GM12878 (cell line): ENCODE measurements around the gene EXOSC10. TPM values are rescaled to one million over a fixed set of nuclear protein-coding genes. Genes with fewer than 3 reads are reported as not detected.

Experiments
- ATAC-seq: fragments of 200-7000 bp; cut with Tn5 transposase; 3 replicates; pipeline ENCODE4 v1.9.1; 2020; ENCODE audit warnings: mild to moderate bottlenecking, moderate library complexity
- BruUV-seq: library from RNA; stranded (reverse); fragments of 400-500 nt; replicated peaks from 2 replicates; lab custom pipeline; 2021; lab: Mats Ljungman, UMichigan
- CTCF ChIA-PET: fragments of 300-600 bp; sonication (Branson Sonifier 250); formaldehyde crosslinking; extraction: SDS; loops from one replicate; lab custom pipeline; 2021; ENCODE audit warnings: inconsistent platforms; lab: Yijun Ruan, JAX
- POLR2A ChIA-PET: fragments of 350-600 bp; formaldehyde crosslinking; extraction: SDS; loops from one replicate; lab custom pipeline; 2021; ENCODE audit warnings: inconsistent platforms; lab: Charles Lee
- RAD21 ChIA-PET: fragments of 300-600 bp; sonication (Branson Sonifier 250); formaldehyde crosslinking; loops from one replicate; lab custom pipeline; 2023; ENCODE audit warnings: antibody characterized with exemption; ENCODE audit not compliant: unreplicated experiment; lab: Charles Lee
- SMC1A ChIA-PET: fragments of 300-600 bp; sonication (Branson Sonifier 250); formaldehyde crosslinking; loops from one replicate; lab custom pipeline; 2023; ENCODE audit not compliant: unreplicated experiment, uncharacterized antibody; lab: Charles Lee
- DNase-seq: peaks from one replicate; pipeline ENCODE4 v3.0.0-alpha.2; 2011; ENCODE audit warnings: low read depth, low spot score
- FAIRE-seq: peaks from 3 replicates; lab custom pipeline; 2011; peaks lifted over from hg19 to GRCh38; lab: Jason Lieb, UNC
- H2AFZ ChIP-seq: 2 replicates; pipeline ENCODE4 v1.6.0; 2011; ENCODE audit warnings: low read depth, low read length, control low read depth; ENCODE audit not compliant: control insufficient read depth
- H3K27ac ChIP-seq: 2 replicates; pipeline ENCODE4 v1.5.1; 2011; ENCODE audit warnings: control low read depth; ENCODE audit not compliant: control insufficient read depth, insufficient read depth
- H3K27me3 ChIP-seq, 2 experiments: replicated peaks in 1 of 2; 2 replicates each; pipeline versions ENCODE4 v1.6.0 to v1.6.1; 2011; ENCODE audit warnings: low read length in 1 of 2; ENCODE audit not compliant: control insufficient read depth in 2 of 2, insufficient read depth in 2 of 2
- H3K36me3 ChIP-seq, 2 experiments: 2 replicates each; pipeline ENCODE4 v1.5.1; 2011; ENCODE audit warnings: low read length in 1 of 2; ENCODE audit not compliant: control insufficient read depth in 2 of 2, insufficient read depth in 2 of 2
- H3K4me1 ChIP-seq: 2 replicates; pipeline ENCODE4 v1.6.1; 2011; ENCODE audit warnings: mild to moderate bottlenecking, low read length, moderate library complexity, mixed read lengths; ENCODE audit not compliant: control insufficient read depth, insufficient read depth
- H3K4me2 ChIP-seq: 2 replicates; pipeline ENCODE4 v1.6.0; 2011; ENCODE audit warnings: control low read depth; ENCODE audit not compliant: control insufficient read depth, insufficient read depth
- H3K4me3 ChIP-seq: fragments of 200-600 bp; sonication (generic); 2 replicates; pipeline ENCODE4 v1.5.1; 2016
- H3K79me2 ChIP-seq: 2 replicates; pipeline ENCODE4 v1.6.0; 2011; ENCODE audit warnings: low read length; ENCODE audit not compliant: control insufficient read depth, insufficient read depth
- H3K9ac ChIP-seq: 2 replicates; pipeline ENCODE4 v1.8.0; 2011; ENCODE audit warnings: low read length, control low read depth, mixed read lengths; ENCODE audit not compliant: control insufficient read depth, insufficient read depth
- H3K9me3 ChIP-seq: replicated peaks from 3 replicates; pipeline ENCODE4 v1.5.1; 2011; ENCODE audit warnings: mild to moderate bottlenecking, low read length; ENCODE audit not compliant: control insufficient read depth, insufficient read depth
- H4K20me1 ChIP-seq: 2 replicates; pipeline ENCODE4 v1.6.0; 2011; ENCODE audit not compliant: control insufficient read depth, insufficient read depth
- BCLAF1 ChIP-seq: fragments of 450-650 bp; IDR thresholded peaks from 2 replicates; pipeline ENCODE4 v1.6.1; 2017; ENCODE audit warnings: antibody characterized with exemption, mild to moderate bottlenecking, moderate library complexity
- CEBPB ChIP-seq, 2 experiments: fragments of 150-350 bp in 1 of 2; IDR thresholded peaks; 2 replicates each; pipeline ENCODE4 v1.6.1; 2012 to 2014; ENCODE audit warnings: low read depth in 2 of 2, low read length in 2 of 2, borderline replicate concordance in 1 of 2, inconsistent platforms in 1 of 2
- KLF5 ChIP-seq: fragments of 450-650 bp; IDR thresholded peaks from 2 replicates; pipeline ENCODE4 v1.6.1; 2014; ENCODE audit warnings: mild to moderate bottlenecking; ENCODE audit not compliant: partially characterized antibody
- MYB ChIP-seq: fragments of 150-350 bp; IDR thresholded peaks from 2 replicates; pipeline ENCODE4 v1.6.1; 2014; ENCODE audit warnings: mild to moderate bottlenecking, low read depth, low read length, borderline replicate concordance
- NFIC ChIP-seq: IDR thresholded peaks from 2 replicates; pipeline ENCODE4 v1.6.1; 2012; ENCODE audit warnings: low read depth, mild to moderate bottlenecking, inconsistent platforms, low read length, moderate library complexity
- SIN3A ChIP-seq: IDR thresholded peaks from 2 replicates; pipeline ENCODE4 v1.6.1; 2012; ENCODE audit warnings: low read depth, low read length, improper control_type of control experiment
- SIX5 ChIP-seq: IDR thresholded peaks from 2 replicates; pipeline ENCODE4 v1.6.1; 2011; ENCODE audit warnings: mild to moderate bottlenecking, low read depth, low read length, moderate library complexity; ENCODE audit not compliant: severe bottlenecking
- SREBF1 ChIP-seq: IDR thresholded peaks from 2 replicates; pipeline ENCODE4 v1.6.1; 2012; ENCODE audit warnings: mild to moderate bottlenecking, low read length
- SRF ChIP-seq, 2 experiments: IDR thresholded peaks; 2 replicates each; pipeline ENCODE4 v1.6.1; 2011; ENCODE audit warnings: low read depth in 2 of 2, low read length in 2 of 2, mild to moderate bottlenecking in 1 of 2, moderate library complexity in 1 of 2
- YBX1 ChIP-seq: fragments of 450-650 bp; IDR thresholded peaks from 2 replicates; pipeline ENCODE4 v1.6.1; 2016; ENCODE audit warnings: antibody characterized with exemption
- YY1 ChIP-seq: IDR thresholded peaks from 2 replicates; pipeline ENCODE4 v1.6.1; 2011; ENCODE audit warnings: low read depth, mild to moderate bottlenecking, low read length
- ZBED1 ChIP-seq: IDR thresholded peaks from 2 replicates; pipeline ENCODE4 v1.6.1; 2016; ENCODE audit warnings: borderline replicate concordance
- ZNF24 ChIP-seq: fragments of 450-650 bp; IDR thresholded peaks from 2 replicates; pipeline ENCODE4 v1.6.1; 2017; ENCODE audit warnings: antibody characterized with exemption, mild to moderate bottlenecking
- ZZZ3 ChIP-seq: IDR thresholded peaks from 2 replicates; pipeline ENCODE4 v1.6.1; 2011; ENCODE audit warnings: low read depth; ENCODE audit not compliant: control insufficient read depth, insufficient read length
- WGBS: methylation state at CpG from one replicate; pipeline ENCODE4 v1.1.6; 2016; ENCODE audit warnings: low lambda C conversion rate; ENCODE audit not compliant: insufficient replicate concordance, insufficient coverage; ENCODE audit errors: missing lambda C conversion rate; 5-methylcytosine and 5-hydroxymethylcytosine counted together
- in situ Hi-C: fragments of 300-500 bp; cut with MboI; formaldehyde crosslinking; loops from 9 replicates; pipeline ENCODE4 v1.14.3; 2018; ENCODE audit warnings: mixed read lengths
- intact Hi-C: fragments of 100-400 bp; cut with micrococcal nuclease; formaldehyde crosslinking; loops from one replicate; pipeline ENCODE4 v1.14.2; 2022; ENCODE audit not compliant: unreplicated experiment
- polyA plus RNA-seq, 11 experiments: library from polyadenylated mRNA; depleted of rRNA in 4 of 11; unstranded in 6 of 11; stranded (reverse) in 5 of 11; fragments of >200 nt; fragmentation: Nextera tagmentation in 4 of 11; fragmentation: Illumina TruSeq in 1 of 11; extraction: Ambion mirVana in 4 of 11; extraction: Trizol in 1 of 11; gene quantifications; 1 replicate in 1 of 11; 2 replicates in 10 of 11; pipeline versions ENCODE4 v1.2.1 to v1.2.3, GENCODE V29; 2011 to 2016; ENCODE audit warnings: inconsistent platforms in 2 of 11, missing spikeins in 2 of 11, low read depth in 1 of 11
- total RNA-seq, 4 experiments: library from RNA; depleted of rRNA in 3 of 4; stranded (reverse); fragments of >200 nt in 3 of 4; fragmentation: Illumina TruSeq in 1 of 4; extraction: Trizol in 1 of 4; gene quantifications; 2 replicates each; pipeline versions ENCODE4 v1.2.1 to v1.2.3, GENCODE V29; 2013 to 2021
- TF ChIP-seq, protein P1 (sequence below): fragments of 450-650 bp; IDR thresholded peaks from 2 replicates; pipeline ENCODE4 v1.6.1; 2018; ENCODE audit warnings: borderline replicate concordance, mild to moderate bottlenecking; ENCODE audit not compliant: partially characterized antibody

The EXOSC10 gene
- total and polyA plus RNA-seq, 10 of the 15 experiments (the other 5 are each of a cell fraction or from before 2014, with no cell fraction given), result 16.2 to 86.5 (median 66.4) TPM

DNA sequence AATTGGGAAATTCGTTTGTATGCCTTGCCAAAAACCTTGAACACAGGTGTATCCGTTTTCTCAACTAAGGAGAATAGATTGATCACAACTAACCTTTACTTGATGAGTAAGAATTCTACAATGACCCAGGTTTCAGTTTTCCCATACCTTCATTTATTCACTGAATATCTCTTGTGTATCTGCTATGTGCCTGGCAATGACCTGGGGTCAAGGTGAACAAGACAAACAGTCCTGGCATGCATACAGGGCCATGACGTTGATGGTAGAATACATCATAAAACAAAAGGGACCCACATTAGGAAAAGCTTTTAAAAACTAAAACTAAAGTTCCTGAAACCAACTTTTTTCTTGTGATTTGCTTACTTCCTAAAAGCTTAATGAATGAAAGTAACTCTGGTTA is 32.1 kb upstream of the EXOSC10 start:
- ChIA-PET CTCF (interaction anchor here (0.7 kb wide), 1 partner anchor 94 kb away, joined by 3 read pairs; no protein-coding TSS in a partner anchor), SMC1A (interaction anchor here (0.6 to 1.4 kb wide), 2 partner anchors 94 kb away, joined by 3 to 4 read pairs; no protein-coding TSS in a partner anchor), RAD21 (no interaction called here), POLR2A (no interaction called here)
- FAIRE-seq (no peak), ATAC-seq (no peak), DNase-seq (no peak)
- intact Hi-C loops (no loop called here), in situ Hi-C loops (no loop called here)
- no peak overlapping the region for H3K9ac ChIP-seq
- no peak overlapping the region for H3K27ac ChIP-seq
- no peaks in the 10 kb centered on the region for H3K27me3 ChIP-seq
- no peaks in the 10 kb centered on the region for H3K79me2 ChIP-seq
- TF ChIP-seq YBX1 (no peak), NFIC (no peak), ZBED1 (no peak), ZZZ3 (no peak), CEBPB (IDR thresholded peaks at IDR 0.05; ENCODE audit: borderline replicate concordance in 1 of 2, low read depth in 2 of 2, low read length in 2 of 2) (no peak), BCLAF1 (no peak), YY1 (no peak), KLF5 (no peak), SIX5 (no peak), MYB (no peak), ZNF24 (no peak), SIN3A (no peak), SRF (IDR thresholded peaks at IDR 0.05; ENCODE audit: low read depth in 2 of 2, low read length in 2 of 2) (no peak), SREBF1 (no peak)
- TF ChIP-seq, protein P1, sequence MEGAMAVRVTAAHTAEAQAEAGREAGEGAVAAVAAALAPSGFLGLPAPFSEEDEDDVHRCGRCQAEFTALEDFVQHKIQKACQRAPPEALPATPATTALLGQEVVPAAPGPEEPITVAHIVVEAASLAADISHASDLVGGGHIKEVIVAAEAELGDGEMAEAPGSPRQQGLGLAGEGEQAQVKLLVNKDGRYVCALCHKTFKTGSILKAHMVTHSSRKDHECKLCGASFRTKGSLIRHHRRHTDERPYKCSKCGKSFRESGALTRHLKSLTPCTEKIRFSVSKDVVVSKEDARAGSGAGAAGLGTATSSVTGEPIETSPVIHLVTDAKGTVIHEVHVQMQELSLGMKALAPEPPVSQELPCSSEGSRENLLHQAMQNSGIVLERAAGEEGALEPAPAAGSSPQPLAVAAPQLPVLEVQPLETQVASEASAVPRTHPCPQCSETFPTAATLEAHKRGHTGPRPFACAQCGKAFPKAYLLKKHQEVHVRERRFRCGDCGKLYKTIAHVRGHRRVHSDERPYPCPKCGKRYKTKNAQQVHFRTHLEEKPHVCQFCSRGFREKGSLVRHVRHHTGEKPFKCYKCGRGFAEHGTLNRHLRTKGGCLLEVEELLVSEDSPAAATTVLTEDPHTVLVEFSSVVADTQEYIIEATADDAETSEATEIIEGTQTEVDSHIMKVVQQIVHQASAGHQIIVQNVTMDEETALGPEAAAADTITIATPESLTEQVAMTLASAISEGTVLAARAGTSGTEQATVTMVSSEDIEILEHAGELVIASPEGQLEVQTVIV, result no peak
- H3K9me3 ChIP-seq, result no peaks in the 10 kb centered on the region
- no peaks in the 10 kb centered on the region for H4K20me1 ChIP-seq
- BruUV-seq, result no TSS peak
- H2AFZ ChIP-seq, result no peak overlapping the region
- 56% methylated on average over 3 of the region's 3 CpGs for WGBS
- H3K4me3 ChIP-seq, result no peak overlapping the region
- no peak overlapping the region for H3K4me2 ChIP-seq
- H3K36me3 ChIP-seq, result peaks cover 19 to 25% of the 10 kb centered on the region in 2 experiments
- H3K4me1 ChIP-seq, result no peaks in the 10 kb centered on the region
